HG02623 (cell line): ENCODE data around the gene NUTM2D.
A peak's percentile ranks its signal among the peaks of the same experiment; 100 is the strongest.
"Not testable (repeated sequence)": the region's sequence is repeated elsewhere in the genome, so short reads cannot be mapped to it uniquely, and the experiment has no call there.

Source experiments
- ATAC-seq: cut with Tn5 transposase; IDR thresholded peaks from one replicate; pipeline ENCODE4 v1.9.1; 2021; ENCODE audit warnings: moderate library complexity; ENCODE audit not compliant: unreplicated experiment

NUTM2D gene

GRCh38 chr10:87357444-87357843 is at the start of gene NUTM2D:
NUTM2D (plus strand) TSS chr10:87357744; CDS start chr10:87358266, 522 bp downstream.
- ATAC-seq, result not testable (repeated sequence)

- ATAC-seq, result not testable (repeated sequence)
Measured at GRCh38 chr10:87308702-87309101, 48.8 kb upstream of the NUTM2D start.

DNA sequence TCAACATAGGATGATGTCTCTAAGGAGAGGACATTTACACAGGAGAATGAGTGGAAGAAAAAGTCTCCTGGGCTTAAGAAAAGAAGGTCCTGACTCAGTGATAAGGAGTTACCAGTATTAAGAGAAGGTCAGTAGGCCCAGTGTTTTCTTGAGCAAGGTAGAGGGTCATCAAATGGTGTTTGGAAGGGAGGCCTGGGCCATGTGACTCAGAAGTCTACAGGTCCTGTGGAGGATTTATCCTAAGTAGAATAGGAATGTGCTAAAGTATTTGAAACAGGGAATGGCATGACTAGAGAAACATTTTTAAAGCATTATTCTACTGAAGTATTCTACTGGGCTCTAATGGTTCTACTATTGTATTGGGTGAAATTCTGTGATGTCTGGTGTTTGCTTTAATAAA is 47.9 kb upstream of the NUTM2D start:
- not testable (repeated sequence) for ATAC-seq

DNA sequence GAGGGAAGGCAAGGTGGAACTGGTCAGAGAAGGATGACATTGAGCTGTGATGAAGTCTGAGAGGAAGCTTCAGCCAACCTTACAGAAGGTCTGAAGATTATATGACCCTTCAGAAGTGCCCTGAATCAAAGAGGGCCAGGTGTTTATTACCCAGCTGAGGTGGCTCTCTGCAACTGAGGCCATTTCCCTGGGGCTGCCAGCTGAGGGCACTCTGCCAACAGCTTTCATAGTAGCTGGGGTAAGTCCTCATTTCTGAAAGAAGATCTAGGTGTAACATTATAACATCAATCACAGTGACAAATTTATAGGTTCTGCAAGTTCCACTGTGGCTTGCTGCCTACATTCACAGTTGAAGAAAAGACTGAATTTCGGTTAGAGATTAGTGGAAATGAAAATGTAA is 46.0 kb upstream of the NUTM2D start:
- ATAC-seq, result not testable (repeated sequence)

DNA sequence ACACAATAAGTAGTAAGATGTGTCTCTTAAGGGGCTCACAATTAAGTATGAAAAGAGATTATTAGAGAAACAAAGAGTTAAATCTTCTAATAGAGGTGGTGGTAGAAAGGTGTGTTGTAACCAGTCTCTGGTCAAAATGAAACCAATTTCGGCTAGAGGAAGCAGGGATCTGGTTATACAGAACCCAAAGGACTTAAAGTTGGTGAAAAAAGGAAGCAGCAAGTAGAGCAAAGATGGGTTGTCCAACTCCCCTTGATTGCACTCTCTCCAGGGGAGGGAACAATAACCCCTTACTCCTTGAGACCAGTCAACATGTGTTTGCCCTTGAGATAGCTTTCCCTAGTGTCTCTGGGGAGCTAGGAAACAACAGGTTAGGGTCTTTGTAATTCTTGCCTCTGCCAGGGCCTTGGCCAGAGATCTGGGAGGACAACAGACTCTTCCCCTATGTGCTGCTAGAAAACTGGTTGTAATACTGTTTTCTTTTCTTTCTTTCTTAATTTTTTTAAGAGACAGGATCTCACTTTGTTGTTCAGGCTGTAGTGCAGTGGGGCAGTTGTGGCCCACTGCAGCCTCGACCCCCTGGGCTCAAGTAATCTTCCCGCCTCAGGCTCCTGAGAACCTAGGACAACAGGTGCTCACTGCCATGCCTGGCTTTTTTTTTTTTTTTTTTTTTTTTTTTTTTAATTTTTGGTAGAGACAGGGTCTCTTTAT is 43.7 kb upstream of the NUTM2D start:
- not testable (repeated sequence) for ATAC-seq

DNA sequence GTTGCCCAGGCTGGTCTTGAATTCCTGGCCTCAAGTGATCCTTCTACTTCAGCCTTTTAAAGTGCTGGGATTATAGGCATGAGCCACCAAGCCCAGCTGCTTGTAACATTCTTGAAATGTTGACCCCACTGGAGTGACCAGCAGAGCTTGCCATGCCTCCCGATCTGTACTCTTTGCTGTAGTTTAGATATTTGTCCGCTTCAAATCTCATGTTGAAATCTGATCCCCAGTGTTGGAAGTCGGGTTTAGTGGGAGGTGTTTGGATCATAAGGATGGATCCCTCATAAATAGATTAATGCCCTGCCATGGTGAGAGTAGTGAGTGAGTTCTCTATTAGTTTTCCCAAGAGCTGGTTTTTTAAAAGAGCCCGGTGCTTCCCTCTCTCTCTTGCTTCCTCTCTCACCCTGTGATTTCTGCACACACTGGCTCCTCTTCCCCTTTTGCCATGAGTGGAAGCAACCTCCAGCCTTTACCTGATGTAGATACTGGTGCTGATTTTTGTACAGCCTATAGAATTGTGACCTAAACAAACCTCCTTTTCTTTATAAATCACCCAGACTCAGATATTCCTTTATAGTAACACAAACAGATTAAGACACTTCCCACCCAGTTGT is 43.1 kb upstream of the NUTM2D start:
- not testable (repeated sequence) for ATAC-seq

DNA sequence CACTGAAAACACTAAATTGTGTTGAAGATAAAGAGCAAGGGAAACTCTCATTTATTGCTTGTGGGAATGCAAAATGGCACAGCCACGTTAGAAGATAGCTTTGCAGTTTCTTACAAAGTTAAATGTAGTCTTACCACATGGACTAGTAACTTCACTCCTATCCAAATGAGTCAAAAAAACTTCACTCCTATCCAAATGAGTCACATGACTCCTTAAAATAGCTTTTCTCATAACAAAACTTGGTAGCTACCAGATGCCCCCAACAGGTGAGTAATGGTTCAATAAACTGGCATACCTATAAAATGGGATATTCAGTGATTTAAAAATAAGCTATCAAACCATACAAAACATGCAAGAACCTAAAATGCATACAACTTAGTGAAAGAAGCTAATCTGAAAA is 36.0 kb upstream of the NUTM2D start:
- ATAC-seq, result not testable (repeated sequence)

- not testable (repeated sequence) for ATAC-seq
Measured at GRCh38 chr10:87324559-87324958, 33.0 kb upstream of the NUTM2D start.

GRCh38 chr10:87327958-87328357 is 29.6 kb upstream of the NUTM2D start:
- not testable (repeated sequence) for ATAC-seq

GRCh38 chr10:87329131-87329530 is 28.4 kb upstream of the NUTM2D start:
- not testable (repeated sequence) for ATAC-seq

DNA sequence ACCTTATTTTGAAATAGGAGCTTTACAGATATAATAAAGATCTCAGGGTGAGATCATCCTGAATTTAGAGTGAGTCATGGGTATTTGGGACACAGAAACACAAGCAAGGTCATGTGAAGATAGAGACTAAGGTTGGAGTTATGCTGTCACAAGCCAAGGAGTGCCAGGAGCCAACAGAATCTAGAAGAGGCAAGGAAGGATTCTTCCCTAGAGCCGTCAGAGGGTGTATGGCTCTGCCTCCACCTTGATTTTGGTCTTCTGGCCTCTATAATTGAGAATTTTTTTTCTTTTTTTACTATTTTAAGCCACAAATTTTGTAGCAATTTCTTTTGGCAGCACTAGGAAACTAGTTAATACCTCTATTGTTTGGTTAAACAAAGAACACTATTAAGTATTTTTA is 24.9 kb upstream of the NUTM2D start:
- not testable (repeated sequence) for ATAC-seq

DNA sequence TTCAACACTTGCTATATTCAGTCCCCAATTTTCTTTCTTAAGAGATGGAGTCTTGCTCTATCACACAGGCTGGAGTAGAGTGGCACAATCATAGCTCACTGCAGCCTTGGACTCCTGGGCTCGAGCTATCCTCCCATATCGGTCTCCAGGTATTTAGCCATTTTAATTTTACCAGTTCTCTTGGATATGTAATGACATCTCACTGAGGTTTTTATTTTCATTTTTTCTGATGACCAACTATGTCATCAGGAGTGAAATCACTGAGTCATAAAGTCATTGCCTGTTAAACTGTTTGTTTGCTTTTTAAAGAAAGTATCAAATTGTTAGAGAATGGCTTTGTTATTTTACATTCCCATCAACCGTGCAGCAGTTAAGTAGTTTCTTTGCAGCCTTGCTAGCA is 17.1 kb upstream of the NUTM2D start:
- ATAC-seq, result not testable (repeated sequence)

- peak; percentile 5 for ATAC-seq
Measured at GRCh38 chr10:87341546-87342142, 15.9 kb upstream of the NUTM2D start.

GRCh38 chr10:87342249-87342710 is 15.3 kb upstream of the NUTM2D start:
- peak; percentile 81 for ATAC-seq

DNA sequence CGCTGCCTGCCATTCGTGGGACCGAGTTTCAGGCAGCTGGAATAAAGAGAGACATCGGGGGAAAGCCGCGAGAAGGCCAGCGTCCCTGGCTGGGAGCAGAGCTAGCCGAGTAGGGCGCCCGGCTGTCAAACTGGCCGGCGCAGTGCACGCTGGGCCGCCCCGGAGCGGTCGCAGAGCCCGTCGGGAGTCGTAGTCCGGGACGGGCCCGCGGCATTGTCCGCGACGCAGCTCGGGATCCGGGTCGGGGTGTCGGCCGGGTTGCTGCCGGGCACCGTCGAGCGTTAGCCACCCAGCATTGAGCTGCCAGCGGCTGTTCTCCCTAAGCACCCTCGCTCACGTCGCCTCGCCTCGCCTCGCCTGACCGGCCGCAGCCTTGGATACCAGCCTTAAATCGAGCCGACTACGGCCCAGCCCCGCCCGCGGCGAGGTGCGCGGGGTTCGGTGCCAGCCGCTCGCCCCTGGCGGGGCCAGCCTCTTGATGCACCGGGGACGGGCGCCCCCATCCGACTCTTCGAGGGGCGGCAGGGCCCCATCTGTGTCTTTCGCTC is 14.8 kb upstream of the NUTM2D start:
- ATAC-seq, result peak; percentile 67

GRCh38 chr10:87345743-87346142 is 11.8 kb upstream of the NUTM2D start:
- ATAC-seq, result not testable (repeated sequence)

GRCh38 chr10:87350161-87350560 is 7.4 kb upstream of the NUTM2D start:
- ATAC-seq, result not testable (repeated sequence)

DNA sequence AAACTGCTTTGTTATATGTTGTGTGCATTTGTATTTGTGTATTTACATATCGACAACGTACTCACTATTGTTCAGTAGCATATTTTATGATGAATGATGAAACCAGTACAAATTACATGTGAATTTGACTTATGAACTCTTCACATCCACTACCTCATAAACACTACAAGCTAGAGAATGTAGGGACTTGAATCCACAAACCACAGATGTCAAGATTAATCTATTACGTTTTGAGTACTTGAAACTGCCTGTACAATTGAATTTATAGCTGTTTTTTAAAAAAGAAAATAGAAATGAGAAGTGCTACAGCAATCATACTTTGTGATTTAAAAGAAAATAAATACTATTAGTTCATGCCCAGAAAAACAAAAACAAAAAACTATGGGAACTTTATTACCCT is 4.7 kb upstream of the NUTM2D start:
- not testable (repeated sequence) for ATAC-seq

DNA sequence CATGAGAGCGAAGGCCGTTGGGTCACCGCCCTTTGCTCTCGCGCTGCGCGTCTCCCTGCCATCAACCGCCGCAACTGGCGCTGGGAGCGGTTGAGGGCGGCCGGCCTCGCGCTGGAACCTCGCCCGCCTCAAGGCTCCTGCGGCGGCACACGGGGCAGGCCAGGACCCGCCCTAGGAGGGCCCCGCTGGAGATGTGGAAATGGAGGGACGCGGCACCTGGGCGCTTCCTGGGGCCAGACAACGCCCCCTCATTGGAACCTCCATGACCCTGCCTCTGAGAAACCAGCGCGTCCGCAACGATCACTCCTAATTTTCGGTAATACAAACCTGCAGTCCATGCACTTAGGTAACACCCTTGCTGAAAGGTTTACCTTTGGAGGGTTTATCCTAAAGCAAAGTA is 2.4 kb upstream of the NUTM2D start:
- ATAC-seq, result not testable (repeated sequence)

GRCh38 chr10:87358159-87358558 is 615 bp downstream of the NUTM2D start:
- ATAC-seq, result not testable (repeated sequence)

DNA sequence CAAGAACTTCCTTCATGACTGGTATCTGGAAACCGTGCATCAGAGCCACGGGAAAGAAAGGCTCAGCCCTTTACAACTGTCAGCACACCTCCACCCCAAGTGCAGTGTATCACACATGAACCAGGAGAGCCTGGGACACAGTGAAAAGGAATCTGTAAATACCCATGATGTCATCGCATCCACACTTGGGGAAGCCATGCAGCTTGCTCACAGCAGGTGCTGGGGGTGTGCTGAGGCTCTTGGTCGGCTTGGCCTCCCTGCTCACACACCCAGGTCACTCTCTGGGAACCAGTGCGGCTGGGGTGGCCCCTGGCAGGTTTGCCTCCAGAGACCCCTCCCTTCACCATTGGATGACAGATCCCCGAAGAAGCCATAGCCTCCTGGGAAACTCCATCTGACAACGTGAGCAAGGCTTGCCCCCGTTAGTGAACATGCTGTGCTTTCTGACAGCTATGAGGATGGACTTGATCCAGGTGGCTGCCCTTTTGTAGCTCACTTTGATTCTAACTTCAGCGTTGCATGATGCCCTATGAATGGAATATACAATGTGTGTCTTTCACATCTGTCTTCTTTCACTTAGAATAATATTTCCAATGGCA is 12.1 kb downstream of the NUTM2D start:
- ATAC-seq, result not testable (repeated sequence)
